Fibroblast of skin of back (primary cell): Measurements from ENCODE around the gene NAV3.
"Not testable (repeated sequence)": the region's sequence is repeated elsewhere in the genome, so short reads cannot be mapped to it uniquely, and the experiment has no call there.

ENCODE experiments used
- DNase-seq: peaks from one replicate; pipeline ENCODE4 v3.0.0-alpha.2; 2013

The NAV3 gene

GRCh38 chr12:78050790-78051189 lies 220.1 kb downstream of the NAV3 start:
- no peak for DNase-seq

- no peak for DNase-seq
These were observed 224.9 kb downstream of the NAV3 start for GRCh38 chr12:78055545-78055944.

GRCh38 chr12:78057075-78057474 lies 226.4 kb downstream of the NAV3 start:
- DNase-seq: no peak

GRCh38 chr12:78060186-78060585 lies 229.5 kb downstream of the NAV3 start:
- DNase-seq: peak; percentile 66

- DNase-seq: peak; percentile 57
These were observed 232.1 kb downstream of the NAV3 start for GRCh38 chr12:78062786-78063185.

GRCh38 chr12:78081590-78082314 lies 251.1 kb downstream of the NAV3 start:
- no peak for DNase-seq

GRCh38 chr12:78085542-78086182 lies 255.0 kb downstream of the NAV3 start:
- DNase-seq: peak; percentile 48

GRCh38 chr12:78086553-78087362 lies 256.1 kb downstream of the NAV3 start:
- DNase-seq: peak; percentile 9

GRCh38 chr12:78087363-78087675 lies 256.6 kb downstream of the NAV3 start:
- peak; percentile 18 for DNase-seq

- no peak for DNase-seq
These were observed 257.7 kb downstream of the NAV3 start for GRCh38 chr12:78088391-78088832.

- no peak for DNase-seq
These were observed 259.6 kb downstream of the NAV3 start for GRCh38 chr12:78090266-78090665.

- DNase-seq: no peak
These were observed 264.9 kb downstream of the NAV3 start for GRCh38 chr12:78095623-78096022.

GRCh38 chr12:78096909-78097597 lies 266.4 kb downstream of the NAV3 start:
- peak; percentile 28 for DNase-seq

- no peak for DNase-seq
These were observed 269.1 kb downstream of the NAV3 start for GRCh38 chr12:78099806-78100205.

- DNase-seq: no peak
These were observed 270.6 kb downstream of the NAV3 start for GRCh38 chr12:78101113-78101876.

- no peak for DNase-seq
These were observed 271.4 kb downstream of the NAV3 start for GRCh38 chr12:78101946-78102635.

GRCh38 chr12:78102801-78103200 lies 272.1 kb downstream of the NAV3 start:
- DNase-seq: not testable (repeated sequence)

GRCh38 chr12:78115889-78116288 lies 285.2 kb downstream of the NAV3 start:
- no peak for DNase-seq

- DNase-seq: no peak
These were observed 287.3 kb downstream of the NAV3 start for GRCh38 chr12:78118036-78118435.

- peak; percentile 58 for DNase-seq
These were observed 287.8 kb downstream of the NAV3 start for GRCh38 chr12:78118486-78118885.

- DNase-seq: no peak
These were observed 288.7 kb downstream of the NAV3 start for GRCh38 chr12:78119351-78119918.
